Heart right ventricle (tissue), 16 donors: ENCODE results near the gene CYSLTR2. TPM values are rescaled to one million over a fixed set of nuclear protein-coding genes. Genes with fewer than 3 reads are reported as not detected.
A peak's percentile ranks its signal among the peaks of the same experiment; 100 is the strongest.

Source experiments
- ATAC-seq, 8 donors: fragments of 200-7000 bp; cut with Tn5 transposase; one replicate each; pipeline ENCODE4 v1.9.1; 2020; ENCODE audit warnings: mild to moderate bottlenecking in 8 of 8, moderate library complexity in 8 of 8, moderate number of reproducible peaks in 1 of 8
- DNase-seq, 2 donors: peaks; one replicate each; pipeline ENCODE4 v3.0.0-alpha.2; 2020
- H3K27ac ChIP-seq, 10 donors: fragments of 200-600 bp; sonication (generic) in 2 of 10; one replicate each; pipeline versions ENCODE4 v1.5.0 to v1.8.0; 2020 to 2022; ENCODE audit warnings: mild to moderate bottlenecking in 3 of 10
- H3K27me3 ChIP-seq, 7 donors: fragments of 200-600 bp; one replicate each; pipeline ENCODE4 v1.8.0; 2021 to 2022; ENCODE audit warnings: mild to moderate bottlenecking in 2 of 7
- H3K36me3 ChIP-seq, 9 donors: fragments of 200-600 bp; sonication (generic) in 1 of 9; one replicate each; pipeline versions ENCODE4 v1.5.0 to v1.8.0; 2020 to 2022; ENCODE audit warnings: mild to moderate bottlenecking in 2 of 9
- H3K4me1 ChIP-seq, 9 donors: fragments of 200-600 bp; sonication (generic) in 1 of 9; one replicate each; pipeline versions ENCODE4 v1.5.0 to v1.8.0; 2020 to 2022; ENCODE audit warnings: mild to moderate bottlenecking in 4 of 9
- H3K4me3 ChIP-seq, 10 donors: fragments of 200-600 bp; sonication (generic) in 2 of 10; one replicate each; pipeline versions ENCODE4 v1.5.0 to v1.8.0; 2020 to 2022; ENCODE audit warnings: mild to moderate bottlenecking in 7 of 10, moderate library complexity in 2 of 10
- H3K9me3 ChIP-seq, 11 donors: fragments of 200-600 bp in 10 of 11; sonication (generic) in 2 of 11; one replicate each; pipeline versions ENCODE4 v1.5.0 to v1.8.0; 2013 to 2022; ENCODE audit warnings: mild to moderate bottlenecking in 2 of 11, control low read depth in 1 of 11, moderate library complexity in 1 of 11
- WGBS, 2 donors: extraction: QIAGEN DNeasy Blood & Tissue Kit; methylation state at CpG; one replicate each; pipeline ENCODE4 v1.1.7; 2013; ENCODE audit warnings: inconsistent platforms in 1 of 2; 5-methylcytosine and 5-hydroxymethylcytosine counted together
- intact Hi-C, 10 donors: fragments of 100-400 bp; cut with DNase I; formaldehyde crosslinking; loops; one replicate each; pipeline versions ENCODE4 v1.11.1 to v1.14.2; 2022
- polyA plus RNA-seq, 2 donors: library from polyadenylated mRNA; stranded (reverse); fragments of 200-250 nt; gene quantifications; one replicate each; pipeline ENCODE4 v1.2.3, GENCODE V29; 2013
- total RNA-seq, 10 donors: library from RNA; stranded (reverse); fragmentation: NEBNext Ultra II Directional in 3 of 10; extraction: Animal tissue kit (Norgen Biotek cat#: 25700) in 3 of 10; gene quantifications; one replicate each; pipeline versions ENCODE4 v1.2.1 to v1.2.4, GENCODE V29; 2021 to 2023
- TF ChIP-seq, protein P1 (sequence below), 9 donors: fragments of 200-600 bp; sonication (generic) in 2 of 9; IDR thresholded peaks; one replicate each; pipeline versions ENCODE4 v1.5.0 to v1.8.0; 2021 to 2022; ENCODE audit warnings: antibody characterized with exemption in 9 of 9, mild to moderate bottlenecking in 5 of 9, moderate library complexity in 1 of 9
- donor health status: Arrhythmogenic right ventricular cardiomyopathy.
- donor health status: ischemic (EF 13 %, LVEDD 7.1; RV severe dilation, severe dysfunction).
- donor health status: healthy with polysubstance abuse.
- donor health status: DM: no; HTN: yes; CAD: no.
- donor health status: DM: no; HTN: no; CAD: no.
- donor health status: ischemic (EF 25% LVEDD 6.9; RV normal size, moderate dysfunction).
- donor health status: ischemic (EF 25% LVEDD 5.7; RV mildly dilated, moderate dysfunction).
- donor health status: healthy.
- donor health status: DM: yes; HTN: yes; CAD: no.
- donor health status: Ischemic cardiomyopathy.
- donor health status: ischemic (EF 35%, LVEDD 5.7; RV mildly dilated, moderate dysfunction).
- donor health status: nonischemic (EF 11% LVEDD 7.7; RV severe dilation, severe dysfunction).
- donor health status: DM: yes; HTN: yes; CAD: no.
- donor health status: PGD.
- donor health status: ischemic (EF 29% LVEDD 5.4; RV normal size, mild dysfunction).
- donor health status: nonischemic (EF 23%, LVEDD 6.1; RV moderate dilation, normal function).

The CYSLTR2 gene
- total and polyA plus RNA-seq, 12 donors = 1.1 to 10.7 (median 6.2) TPM

DNA sequence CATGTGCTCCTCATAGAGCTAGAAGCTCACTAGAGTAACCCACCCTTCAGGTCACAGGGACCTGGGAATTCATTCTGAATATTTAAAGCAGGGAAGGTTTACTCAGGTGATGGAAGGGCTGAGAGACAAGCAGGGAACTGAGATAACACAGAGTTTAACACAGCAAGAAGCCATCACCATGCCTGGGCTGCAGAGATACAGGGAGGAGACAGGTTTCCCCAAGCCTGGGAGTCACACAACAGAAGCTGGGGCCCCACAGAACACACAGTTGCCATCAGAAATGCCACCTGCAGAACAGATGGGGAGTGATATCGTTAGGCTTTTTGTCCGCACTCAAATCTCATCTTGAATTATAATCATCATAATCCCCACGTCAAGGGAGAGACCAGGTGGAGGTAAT is 7.9 kb upstream of the CYSLTR2 start:
- no peak for ATAC-seq
- Histone ChIP-seq H3K27me3 (no peaks in the 10 kb centered on the region), H3K36me3 (no peaks in the 10 kb centered on the region), H3K27ac (no peak overlapping the region), H3K4me1 (peaks cover 0 to 19% (median 0%) of the 10 kb centered on the region in 9 donors), H3K4me3 (no peak overlapping the region), H3K9me3 (no peaks in the 10 kb centered on the region)
- no peak for DNase-seq
- intact Hi-C loops = no loop called here
- TF ChIP-seq, protein P1, sequence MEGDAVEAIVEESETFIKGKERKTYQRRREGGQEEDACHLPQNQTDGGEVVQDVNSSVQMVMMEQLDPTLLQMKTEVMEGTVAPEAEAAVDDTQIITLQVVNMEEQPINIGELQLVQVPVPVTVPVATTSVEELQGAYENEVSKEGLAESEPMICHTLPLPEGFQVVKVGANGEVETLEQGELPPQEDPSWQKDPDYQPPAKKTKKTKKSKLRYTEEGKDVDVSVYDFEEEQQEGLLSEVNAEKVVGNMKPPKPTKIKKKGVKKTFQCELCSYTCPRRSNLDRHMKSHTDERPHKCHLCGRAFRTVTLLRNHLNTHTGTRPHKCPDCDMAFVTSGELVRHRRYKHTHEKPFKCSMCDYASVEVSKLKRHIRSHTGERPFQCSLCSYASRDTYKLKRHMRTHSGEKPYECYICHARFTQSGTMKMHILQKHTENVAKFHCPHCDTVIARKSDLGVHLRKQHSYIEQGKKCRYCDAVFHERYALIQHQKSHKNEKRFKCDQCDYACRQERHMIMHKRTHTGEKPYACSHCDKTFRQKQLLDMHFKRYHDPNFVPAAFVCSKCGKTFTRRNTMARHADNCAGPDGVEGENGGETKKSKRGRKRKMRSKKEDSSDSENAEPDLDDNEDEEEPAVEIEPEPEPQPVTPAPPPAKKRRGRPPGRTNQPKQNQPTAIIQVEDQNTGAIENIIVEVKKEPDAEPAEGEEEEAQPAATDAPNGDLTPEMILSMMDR (IDR thresholded peaks at IDR 0.05) = no peak
- 65 to 76% methylated on average over 3 of the region's 3 CpGs for WGBS, 2 donors

- Histone ChIP-seq H3K4me3 (no peak overlapping the region), H3K27ac (no peak overlapping the region), H3K4me1 (peaks cover 0 to 19% (median 0%) of the 10 kb centered on the region in 9 donors), H3K9me3 (no peaks in the 10 kb centered on the region), H3K36me3 (no peaks in the 10 kb centered on the region), H3K27me3 (peaks cover 0 to 7% (median 0%) of the 10 kb centered on the region in 7 donors)
- ATAC-seq = no peak
- intact Hi-C loops = no loop called here
- TF ChIP-seq, protein P1 (IDR thresholded peaks at IDR 0.05) = no peak
- WGBS, 2 donors = 97 to 98% methylated on average over 3 of the region's 3 CpGs
- no peak for DNase-seq
These were observed 6.9 kb upstream of the CYSLTR2 start for GRCh38 chr13:48646791-48647190.

- Histone ChIP-seq H3K27me3 (peaks cover 0 to 12% (median 0%) of the 10 kb centered on the region in 7 donors), H3K4me1 (peaks cover 0 to 20% (median under 1%) of the 10 kb centered on the region in 9 donors), H3K27ac (no peak overlapping the region), H3K9me3 (no peaks in the 10 kb centered on the region), H3K36me3 (no peaks in the 10 kb centered on the region), H3K4me3 (no peak overlapping the region)
- DNase-seq (no peak), ATAC-seq (peak in 1 of 8 donors; percentile 47)
- 93 to 98% methylated on average over 2 of the region's 2 CpGs for whole genome bisulfite sequencing, 2 donors
- TF ChIP-seq, protein P1 (IDR thresholded peaks at IDR 0.05) = peak in 5 of 9 donors; percentile 12 to 35 (median 19)
- intact Hi-C loops = no loop called here
These were observed 6.1 kb upstream of the CYSLTR2 start for GRCh38 chr13:48647625-48648024.

DNA sequence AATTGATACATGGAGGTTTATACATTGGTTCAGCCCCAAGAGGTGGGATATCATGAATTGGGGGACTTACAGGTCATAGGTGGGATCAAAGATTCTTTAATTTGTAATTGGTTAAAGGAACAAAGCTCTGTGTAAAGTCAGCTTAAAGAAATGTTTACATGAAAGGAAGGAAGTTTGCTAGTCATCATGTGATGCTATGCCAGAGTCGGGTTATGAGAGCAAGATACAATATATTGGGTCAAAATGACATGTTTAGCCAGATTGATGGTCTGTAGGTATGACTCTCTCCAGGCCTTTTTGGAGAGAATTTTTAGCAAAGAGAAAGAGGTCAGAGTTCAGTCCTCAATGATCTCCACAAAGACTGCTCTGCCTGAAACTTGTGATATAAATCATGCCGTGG is 5.3 kb upstream of the CYSLTR2 start:
- intact Hi-C loops = no loop called here
- ATAC-seq (no peak), DNase-seq (no peak)
- Histone ChIP-seq H3K27me3 (peaks cover 0 to 12% (median 0%) of the 10 kb centered on the region in 7 donors), H3K4me3 (no peak overlapping the region), H3K27ac (no peak overlapping the region), H3K4me1 (peaks cover 0 to 28% (median 5%) of the 10 kb centered on the region in 9 donors), H3K36me3 (no peaks in the 10 kb centered on the region), H3K9me3 (no peaks in the 10 kb centered on the region)
- TF ChIP-seq, protein P1 (IDR thresholded peaks at IDR 0.05) = no peak
- WGBS, 2 donors = 71 to 80% methylated on average over 2 of the region's 2 CpGs
